ENCODE measurements around the gene SYCE1L.
A peak's percentile ranks its signal among the peaks of the same experiment; 100 is the strongest.

The SYCE1L gene

DNA sequence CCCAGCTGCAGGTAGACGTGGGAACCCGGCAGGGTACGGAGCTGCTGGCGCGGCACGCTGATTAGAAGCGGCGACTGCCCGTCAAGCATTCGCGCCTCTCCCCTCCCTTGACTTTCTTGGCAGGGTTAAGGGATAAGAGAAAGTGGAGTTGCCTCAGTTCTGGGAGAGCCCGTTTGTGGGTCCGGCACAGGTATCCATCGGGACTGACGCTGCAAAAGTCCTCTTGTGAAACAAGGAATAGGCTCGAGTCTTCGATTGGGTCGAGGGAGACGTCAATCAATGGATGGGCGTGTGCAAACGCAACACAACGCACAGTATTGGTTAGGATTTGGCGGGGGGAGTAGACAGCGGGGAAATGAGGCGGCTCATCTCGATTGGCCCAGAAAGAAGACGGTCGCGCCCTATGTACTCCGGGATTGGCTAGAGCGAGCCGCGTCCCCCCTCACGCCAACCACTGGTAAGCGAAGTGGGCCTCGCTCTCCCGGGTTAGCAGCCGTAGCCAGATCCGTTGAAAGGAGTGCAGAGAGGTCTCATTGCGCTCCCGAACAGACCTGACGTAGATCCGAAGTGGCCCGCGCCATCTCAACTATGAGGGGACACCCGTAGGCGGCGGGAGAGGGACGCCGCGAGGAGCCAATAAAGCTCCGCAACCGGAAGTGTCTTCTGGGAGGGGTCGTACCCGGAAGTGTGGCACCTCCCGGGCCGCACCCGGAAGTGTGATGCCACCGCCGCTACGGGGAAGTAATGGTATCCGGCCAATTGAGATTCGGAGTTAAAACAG is 8.5 kb upstream of the SYCE1L start, which contains the start of gene MON1B:
Gene MON1B (plus strand): TSS at position 713 of the 781 bp plus-strand sequence. CDS start 296 bp downstream, outside the sequence.
- no peak for TF ChIP-seq CTCF (conservative IDR thresholded peaks at IDR 0.05; ENCODE audit: low read depth, low read length)
- DNase-seq (ENCODE audit: low read depth), result peak; percentile 98
- peak within 1 kb of the TSS; percentile 97 for H3K4me3 ChIP-seq (ENCODE audit: low read length)

DNA sequence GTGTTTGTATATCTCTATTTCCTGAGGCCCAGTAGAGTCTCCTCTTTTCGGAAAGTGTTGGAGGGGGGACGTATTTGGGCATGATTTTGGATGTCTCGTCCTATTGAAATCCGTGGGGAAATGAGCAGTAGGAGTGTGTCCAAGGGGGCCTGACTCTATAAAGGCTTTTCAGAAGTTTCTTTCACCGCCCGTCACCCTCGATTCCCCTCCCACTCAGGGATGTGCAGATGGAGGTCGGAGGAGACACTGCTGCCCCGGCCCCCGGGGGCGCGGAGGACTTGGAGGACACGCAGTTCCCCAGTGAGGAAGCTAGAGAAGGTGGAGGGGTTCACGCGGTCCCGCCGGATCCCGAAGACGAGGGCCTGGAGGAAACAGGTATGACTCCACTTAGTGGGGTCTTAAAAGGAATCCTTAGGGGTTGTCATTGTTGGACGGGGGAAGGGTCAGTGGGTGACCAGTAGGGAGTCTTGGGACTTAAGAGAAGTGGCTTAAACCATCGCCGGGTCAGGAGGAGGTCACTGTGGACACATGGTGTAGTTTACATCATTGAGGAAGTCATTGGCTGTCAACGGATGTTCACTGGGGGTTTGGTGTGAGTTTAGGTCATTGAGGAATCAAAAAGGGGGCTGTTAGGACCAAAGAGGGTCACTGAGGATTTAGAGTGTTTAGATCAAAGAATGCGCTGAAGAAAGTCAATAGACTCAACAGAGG is 7.8 kb upstream of the SYCE1L start:
- no peak for DNase-seq (ENCODE audit: low read depth)
- no peak for TF ChIP-seq CTCF (conservative IDR thresholded peaks at IDR 0.05; ENCODE audit: low read depth, low read length)
- H3K4me3 ChIP-seq (ENCODE audit: low read length), result peak overlapping the region; percentile 97

DNA sequence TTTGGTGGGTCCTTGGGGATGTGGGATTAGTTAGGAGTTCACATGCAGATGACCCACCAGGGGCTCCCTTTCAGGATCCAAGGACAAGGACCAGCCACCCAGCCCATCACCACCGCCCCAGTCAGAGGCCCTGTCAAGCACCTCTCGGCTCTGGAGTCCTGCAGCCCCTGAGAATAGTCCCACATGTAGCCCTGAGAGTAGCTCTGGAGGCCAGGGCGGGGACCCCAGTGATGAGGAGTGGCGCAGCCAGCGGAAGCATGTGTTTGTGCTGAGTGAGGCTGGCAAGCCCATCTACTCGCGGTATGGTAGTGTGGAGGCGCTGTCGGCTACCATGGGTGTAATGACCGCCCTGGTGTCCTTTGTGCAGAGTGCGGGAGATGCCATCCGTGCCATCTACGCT is 5.8 kb upstream of the SYCE1L start:
- no peak overlapping the region for H3K4me3 ChIP-seq (ENCODE audit: low read length)
- DNase-seq (ENCODE audit: low read depth), result no peak
- no peak for TF ChIP-seq CTCF (conservative IDR thresholded peaks at IDR 0.05; ENCODE audit: low read depth, low read length)

- DNase-seq (ENCODE audit: low read depth), result no peak
- H3K4me3 ChIP-seq (ENCODE audit: low read length), result no peak overlapping the region
- TF ChIP-seq CTCF (conservative IDR thresholded peaks at IDR 0.05; ENCODE audit: low read depth, low read length), result no peak
Observed at GRCh38 chr16:77194295-77195231, 4.6 kb upstream of the SYCE1L start.

DNA sequence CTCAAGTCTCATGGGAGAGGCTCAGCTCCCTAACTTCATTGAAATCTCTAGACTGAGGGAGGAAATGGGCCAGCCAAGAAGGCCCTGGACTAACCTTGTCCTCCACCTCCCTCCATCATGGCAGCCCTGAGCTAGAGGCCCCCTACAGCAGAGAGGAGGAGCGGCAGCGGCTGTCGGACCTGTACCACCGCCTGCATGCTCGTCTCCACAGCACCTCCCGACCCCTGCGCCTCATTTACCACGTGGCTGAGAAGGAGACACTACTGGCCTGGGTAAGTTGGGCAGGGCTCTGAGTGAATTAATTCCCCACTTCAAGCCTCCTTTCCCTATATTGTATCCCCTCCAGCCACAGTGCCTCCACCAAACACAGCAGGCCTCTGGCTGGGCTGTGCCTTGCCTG is 3.8 kb upstream of the SYCE1L start:
- no peak for DNase-seq (ENCODE audit: low read depth)
- H3K4me3 ChIP-seq (ENCODE audit: low read length), result no peak overlapping the region
- TF ChIP-seq CTCF (conservative IDR thresholded peaks at IDR 0.05; ENCODE audit: low read depth, low read length), result no peak

DNA sequence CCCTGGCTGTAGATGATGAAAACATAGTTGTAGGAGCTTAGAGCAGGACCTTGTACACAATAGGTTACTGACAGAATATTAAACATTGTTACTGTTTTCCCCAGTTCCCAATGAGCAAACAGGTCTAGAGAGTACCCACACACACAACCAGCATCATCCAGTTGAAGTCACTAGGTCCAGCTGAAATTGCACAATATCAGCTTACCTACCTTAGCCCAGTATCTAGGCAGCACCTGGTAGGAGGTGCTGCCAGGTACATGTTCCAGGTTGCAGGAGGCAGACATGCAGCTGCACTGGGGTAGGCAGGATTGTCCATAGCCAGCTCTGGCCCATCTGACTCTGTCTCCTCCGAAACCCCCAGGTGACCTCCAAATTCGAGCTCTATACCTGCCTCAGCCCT is 1.5 kb upstream of the SYCE1L start:
- no peak for DNase-seq (ENCODE audit: low read depth)
- H3K4me3 ChIP-seq (ENCODE audit: low read length), result no peak overlapping the region
- TF ChIP-seq CTCF (conservative IDR thresholded peaks at IDR 0.05; ENCODE audit: low read depth, low read length), result no peak
